HepG2 (cell line): ENCODE measurements around the gene CHD2. TPM values are rescaled to one million over a fixed set of nuclear protein-coding genes. Genes with fewer than 3 reads are reported as not detected.

Experiments used
- ATAC-seq: fragments of 200-7000 bp; cut with Tn5 transposase; 3 replicates; pipeline ENCODE4 v1.9.1; 2020; ENCODE audit warnings: mild to moderate bottlenecking, moderate library complexity
- BruUV-seq: library from RNA; stranded (reverse); fragments of 400-500 nt; replicated peaks from 2 replicates; lab custom pipeline; 2021; lab: Mats Ljungman, UMichigan
- CTCF ChIA-PET: fragments of 300-600 bp; formaldehyde crosslinking; extraction: SDS; loops from one replicate; lab custom pipeline; 2021; ENCODE audit warnings: low total read pairs, inconsistent platforms, low intra/inter-chr PET ratio; lab: Yijun Ruan, JAX
- POLR2A ChIA-PET: fragments of 350-600 bp; sonication (Branson Sonifier 250); formaldehyde crosslinking; loops from one replicate; lab custom pipeline; 2020; ENCODE audit warnings: antibody characterized with exemption, inconsistent platforms; lab: Yijun Ruan, JAX
- DNase-seq: peaks from one replicate; pipeline ENCODE4 v3.0.0-alpha.2; 2015; ENCODE audit warnings: low spot score
- FAIRE-seq: peaks from 3 replicates; lab custom pipeline; 2011; peaks lifted over from hg19 to GRCh38; lab: Jason Lieb, UNC
- H2AFZ ChIP-seq: one replicate; pipeline ENCODE4 v1.6.1; 2011; ENCODE audit warnings: low read length, inconsistent platforms
- H3K27ac ChIP-seq: fragments of 300-600 bp; 3 replicates; pipeline ENCODE4 v1.8.0; 2011; ENCODE audit warnings: mixed run types, mild to moderate bottlenecking, mixed read lengths, low read length, inconsistent platforms; ENCODE audit not compliant: insufficient read depth; ENCODE audit errors: extremely low read length
- H3K27me3 ChIP-seq, 2 experiments: fragments of 200-600 bp in 1 of 2; 2 replicates in 1 of 2; 3 replicates in 1 of 2; pipeline versions ENCODE4 v1.6.0 to v1.8.0; 2011; ENCODE audit warnings: low read length in 2 of 2, mild to moderate bottlenecking in 2 of 2, moderate library complexity in 2 of 2, inconsistent platforms in 1 of 2; ENCODE audit not compliant: insufficient read depth in 2 of 2, control insufficient read depth in 1 of 2
- H3K36me3 ChIP-seq, 2 experiments: fragments of 200-600 bp in 1 of 2; replicated peaks in 1 of 2; 2 replicates in 1 of 2; 3 replicates in 1 of 2; pipeline versions ENCODE4 v1.5.1 to v1.8.0; 2011; ENCODE audit warnings: low read length in 2 of 2, inconsistent platforms in 1 of 2; ENCODE audit not compliant: insufficient read depth in 2 of 2, control insufficient read depth in 1 of 2
- H3K4me1 ChIP-seq: 2 replicates; pipeline ENCODE4 v1.5.1; 2012; ENCODE audit warnings: low read length, inconsistent platforms; ENCODE audit not compliant: insufficient read depth
- H3K4me2 ChIP-seq: 2 replicates; pipeline ENCODE4 v1.6.0; 2011; ENCODE audit warnings: low read depth, low read length, inconsistent platforms
- H3K4me3 ChIP-seq, 3 experiments: fragments of 200-600 bp in 1 of 3; sonication (generic), shearing (Covaris generic) in 1 of 3; replicated peaks in 1 of 3; 2 replicates each; pipeline ENCODE4 v1.5.1; 2011 to 2016; ENCODE audit warnings: low read length in 3 of 3, inconsistent platforms in 2 of 3, low read depth in 2 of 3, mild to moderate bottlenecking in 2 of 3, control low read depth in 1 of 3, mixed read lengths in 1 of 3; ENCODE audit not compliant: insufficient read depth in 1 of 3
- H3K79me2 ChIP-seq: one replicate; pipeline ENCODE4 v1.6.1; 2011; ENCODE audit warnings: low read length, inconsistent platforms; ENCODE audit not compliant: insufficient read depth
- H3K9ac ChIP-seq: 2 replicates; pipeline ENCODE4 v1.6.0; 2011; ENCODE audit warnings: mild to moderate bottlenecking, low read depth, low read length, inconsistent platforms; ENCODE audit not compliant: insufficient read depth
- H3K9me3 ChIP-seq: 2 replicates; pipeline ENCODE4 v1.5.1; 2012; ENCODE audit warnings: mild to moderate bottlenecking, low read length
- H4K20me1 ChIP-seq: 2 replicates; pipeline ENCODE4 v1.6.0; 2011; ENCODE audit warnings: inconsistent platforms, mild to moderate bottlenecking, low read length, moderate library complexity; ENCODE audit not compliant: insufficient read depth
- FOXA1 ChIP-seq, 2 experiments: fragments of 450-650 bp in 1 of 2; sonication (generic) in 1 of 2; formaldehyde crosslinking in 1 of 2; IDR thresholded peaks; 2 replicates each; pipeline versions ENCODE4 v1.4.0 to v1.6.1; 2016 to 2020; ENCODE audit warnings: missing genetic modification reagents in 1 of 2
- MLX ChIP-seq: IDR thresholded peaks from 2 replicates; pipeline ENCODE4 v1.6.1; 2016
- PHB2 ChIP-seq: fragments of 450-650 bp; IDR thresholded peaks from 2 replicates; pipeline ENCODE4 v1.6.1; 2018; ENCODE audit not compliant: partially characterized antibody
- PTBP1 ChIP-seq: fragments of 200-400 bp; formaldehyde crosslinking; IDR thresholded peaks from 2 replicates; pipeline ENCODE4 v1.6.1; 2018; ENCODE audit warnings: low read length, low read depth; ENCODE audit not compliant: poor library complexity, severe bottlenecking
- RBFOX2 ChIP-seq: fragments of 200-400 bp; formaldehyde crosslinking; IDR thresholded peaks from 2 replicates; pipeline ENCODE4 v1.6.1; 2017; ENCODE audit warnings: low read depth, mild to moderate bottlenecking, low read length
- TEAD2 ChIP-seq: sonication (generic); formaldehyde crosslinking; IDR thresholded peaks from 2 replicates; pipeline ENCODE4 v1.9.0; 2021; ENCODE audit warnings: missing genetic modification reagents
- THAP11 ChIP-seq: IDR thresholded peaks from 2 replicates; pipeline ENCODE4 v1.6.1; 2016; ENCODE audit warnings: missing biosample characterization, missing genetic modification reagents
- ZNF274 ChIP-seq: sonication (generic); formaldehyde crosslinking; IDR thresholded peaks from 2 replicates; pipeline ENCODE4 v1.5.1; 2020; ENCODE audit warnings: mild to moderate bottlenecking, missing genetic modification reagents
- WGBS: methylation state at CpG from one replicate; pipeline ENCODE4 v1.1.6; 2017; ENCODE audit warnings: low lambda C conversion rate; 5-methylcytosine and 5-hydroxymethylcytosine counted together
- in situ Hi-C: cut with HindIII; loops from 2 replicates; pipeline ENCODE4 v1.10.0; 2017; ENCODE audit warnings: low pct_unique_long_range_greater_than_20kb; ENCODE audit not compliant: extremely low pct_ligation_motif_present
- intact Hi-C: fragments of 100-400 bp; cut with micrococcal nuclease; formaldehyde crosslinking; loops from one replicate; pipeline ENCODE4 v1.10.0; 2022; ENCODE audit not compliant: unreplicated experiment
- polyA plus RNA-seq, 8 experiments: library from polyadenylated mRNA; depleted of rRNA in 3 of 8; stranded (reverse) in 7 of 8; unstranded in 1 of 8; fragments of >200 nt; fragmentation: Illumina TruSeq in 4 of 8; extraction: Trizol in 4 of 8; gene quantifications; 2 replicates each; pipeline versions ENCODE4 v1.2.1 to v1.2.3, GENCODE V29; 2011 to 2016; ENCODE audit warnings: low read depth in 4 of 8, missing spikeins in 1 of 8, mixed read lengths in 1 of 8; ENCODE audit not compliant: insufficient read depth in 1 of 8
- total RNA-seq, 5 experiments: library from RNA; depleted of rRNA; stranded (reverse); fragments of >200 nt; fragmentation: Illumina TruSeq; extraction: Trizol; gene quantifications; 2 replicates each; pipeline ENCODE4 v1.2.3, GENCODE V29; 2016; ENCODE audit warnings: low read depth in 1 of 5

Gene CHD2
- total and polyA plus RNA-seq, 2 of the 13 experiments (the other 11 are each of a cell fraction or from before 2014, with no cell fraction given) = 54.0 to 54.1 TPM

GRCh38 chr15:93066224-93066681 is 166.1 kb downstream of the CHD2 start:
- WGBS = 73% methylated on average over 25 of the region's 38 CpGs
- TF ChIP-seq PHB2 (no peak), FOXA1 (IDR thresholded peaks at IDR 0.05) (no peak), FOXA1 (CRISPR knock-in tag; IDR thresholded peaks at IDR 0.05) (no peak), ZNF274 (no peak), RBFOX2 (no peak), PTBP1 (no peak), THAP11 (CRISPR knock-in tag) (no peak), MLX (CRISPR knock-in tag) (no peak), TEAD2 (CRISPR knock-in tag) (no peak)
- TF ChIP-seq, all 625 proteins: peak for 0

More at GRCh38 chr15:93066224-93066681, 166.1 kb downstream of the CHD2 start:
- ChIA-PET POLR2A (no interaction called here), CTCF (no interaction called here)
- H3K79me2 ChIP-seq = no peaks in the 10 kb centered on the region
- in situ Hi-C loops = no loop called here
- no TSS peak for BruUV-seq
- H3K36me3 ChIP-seq = no peaks in the 10 kb centered on the region
- H3K9me3 ChIP-seq = no peaks in the 10 kb centered on the region
- no peak overlapping the region for H3K27ac ChIP-seq
- ATAC-seq = no peak
- intact Hi-C loops = no loop called here
- no peaks in the 10 kb centered on the region for H3K4me1 ChIP-seq
- H3K4me3 ChIP-seq = no peak overlapping the region
- FAIRE-seq = no peak
- no peak overlapping the region for H3K9ac ChIP-seq
- H4K20me1 ChIP-seq = no peaks in the 10 kb centered on the region
- no peak overlapping the region for H3K4me2 ChIP-seq
- H2AFZ ChIP-seq = no peak overlapping the region
- no peak for DNase-seq
- H3K27me3 ChIP-seq = peaks cover 12 to 70% of the 10 kb centered on the region in 2 experiments
